ENCODE data around the gene SORCS3. TPM values are rescaled to one million over a fixed set of nuclear protein-coding genes. Genes with fewer than 3 reads are reported as not detected.

The SORCS3 gene
- polyA plus RNA-seq, 1 donor (not counting 4 experiments of a cell fraction or from before 2014, with no cell fraction given), result not detected

GRCh38 chr10:104680467-104681401 is 39.6 kb downstream of the SORCS3 start:
- H3K4me1 ChIP-seq (ENCODE audit: control insufficient read depth, extremely low read depth, insufficient read depth, low read length), result no peaks in the 10 kb centered on the region
- dilution Hi-C loops (cut with MboI; ENCODE audit: extremely low pct_ligation_motif_present, low sequenced_read_pairs), result no loop called here
- H3K27me3 ChIP-seq (ENCODE audit: control insufficient read depth, extremely low read depth, insufficient read depth, low read length), result peaks cover 9% of the 10 kb centered on the region
- peak overlapping the region; percentile 43 for H3K4me2 ChIP-seq (ENCODE audit: control insufficient read depth, extremely low read depth, insufficient read depth, low read depth, low read length)
- no peak overlapping the region for H3K27ac ChIP-seq (ENCODE audit: control insufficient read depth, insufficient read depth, low read length)
- no peaks in the 10 kb centered on the region for H3K9me3 ChIP-seq (ENCODE audit: control insufficient read depth, low read depth, low read length)
- no peaks in the 10 kb centered on the region for H3K79me2 ChIP-seq (ENCODE audit: control insufficient read depth, insufficient read depth, low read length)
- H3K9me1 ChIP-seq (ENCODE audit: control insufficient read depth, extremely low read depth, insufficient read depth, low read length), result no peaks in the 10 kb centered on the region
- TF ChIP-seq EZH2 (IDR thresholded peaks at IDR 0.05; ENCODE audit: low read length) (no peak), CTCF (optimal IDR thresholded peaks at IDR 0.05 in 1 of 3, IDR thresholded peaks at IDR 0.05 in 1 of 3, conservative IDR thresholded peaks at IDR 0.05 in 1 of 3; ENCODE audit: extremely low read depth in 1 of 3, insufficient read depth in 2 of 3, low read length in 3 of 3) (no peak)
- H2AFZ ChIP-seq (ENCODE audit: control insufficient read depth, low read length), result peak overlapping the region; percentile 55
- FAIRE-seq, result no peak
- no peak overlapping the region for H3K9ac ChIP-seq (ENCODE audit: control insufficient read depth, extremely low read depth, insufficient read depth, low read length)
- DNase-seq (ENCODE audit: low read depth, low spot score), result no peak
- no peaks in the 10 kb centered on the region for H4K20me1 ChIP-seq (ENCODE audit: control insufficient read depth, extremely low read depth, insufficient read depth, low read length)
- H3K36me3 ChIP-seq (ENCODE audit: control insufficient read depth in 2 of 2, extremely low read depth in 1 of 2, insufficient read depth in 2 of 2, low read length in 2 of 2), result no peaks in the 10 kb centered on the region
- no peak overlapping the region for H3K4me3 ChIP-seq (ENCODE audit: control insufficient read depth in 2 of 3, extremely low read depth in 1 of 3, insufficient read depth in 2 of 3, low read depth in 1 of 3, low read length in 3 of 3)

GRCh38 chr10:104681485-104681884 is 40.4 kb downstream of the SORCS3 start:
- no peaks in the 10 kb centered on the region for H3K9me3 ChIP-seq (ENCODE audit: control insufficient read depth, low read depth, low read length)
- no peaks in the 10 kb centered on the region for H3K4me1 ChIP-seq (ENCODE audit: control insufficient read depth, extremely low read depth, insufficient read depth, low read length)
- TF ChIP-seq CTCF (optimal IDR thresholded peaks at IDR 0.05 in 1 of 3, IDR thresholded peaks at IDR 0.05 in 1 of 3, conservative IDR thresholded peaks at IDR 0.05 in 1 of 3; ENCODE audit: extremely low read depth in 1 of 3, insufficient read depth in 2 of 3, low read length in 3 of 3) (no peak), EZH2 (IDR thresholded peaks at IDR 0.05; ENCODE audit: low read length) (no peak)
- H3K27ac ChIP-seq (ENCODE audit: control insufficient read depth, insufficient read depth, low read length), result no peak overlapping the region
- H3K27me3 ChIP-seq (ENCODE audit: control insufficient read depth, extremely low read depth, insufficient read depth, low read length), result peaks cover 9% of the 10 kb centered on the region
- H2AFZ ChIP-seq (ENCODE audit: control insufficient read depth, low read length), result no peak overlapping the region
- dilution Hi-C loops (cut with MboI; ENCODE audit: extremely low pct_ligation_motif_present, low sequenced_read_pairs), result no loop called here
- no peak overlapping the region for H3K4me2 ChIP-seq (ENCODE audit: control insufficient read depth, extremely low read depth, insufficient read depth, low read depth, low read length)
- no peak for DNase-seq (ENCODE audit: low read depth, low spot score)
- no peak overlapping the region for H3K9ac ChIP-seq (ENCODE audit: control insufficient read depth, extremely low read depth, insufficient read depth, low read length)
- no peaks in the 10 kb centered on the region for H3K36me3 ChIP-seq (ENCODE audit: control insufficient read depth in 2 of 2, extremely low read depth in 1 of 2, insufficient read depth in 2 of 2, low read length in 2 of 2)
- H3K79me2 ChIP-seq (ENCODE audit: control insufficient read depth, insufficient read depth, low read length), result no peaks in the 10 kb centered on the region
- H4K20me1 ChIP-seq (ENCODE audit: control insufficient read depth, extremely low read depth, insufficient read depth, low read length), result no peaks in the 10 kb centered on the region
- H3K4me3 ChIP-seq (ENCODE audit: control insufficient read depth in 2 of 3, extremely low read depth in 1 of 3, insufficient read depth in 2 of 3, low read depth in 1 of 3, low read length in 3 of 3), result no peak overlapping the region
- no peaks in the 10 kb centered on the region for H3K9me1 ChIP-seq (ENCODE audit: control insufficient read depth, extremely low read depth, insufficient read depth, low read length)
- no peak for FAIRE-seq
